Smooth muscle cell (in vitro differentiated cells): ENCODE results near the gene CORO2A. TPM values are rescaled to one million over a fixed set of nuclear protein-coding genes. Genes with fewer than 3 reads are reported as not detected.

Experiments used
- DNase-seq: peaks from one replicate; lab custom pipeline; 2025; ENCODE audit not compliant: unreplicated experiment; lab: John Stamatoyannopoulos, UW
- H2AFZ ChIP-seq: fragments of 200-600 bp; sonication (generic); 2 replicates; pipeline ENCODE4 v1.6.0; 2016; ENCODE audit warnings: antibody characterized with exemption, low read depth, mild to moderate bottlenecking
- H3F3A ChIP-seq: fragments of 200-600 bp; sonication (generic); 2 replicates; pipeline ENCODE4 v1.6.0; 2017; ENCODE audit warnings: antibody characterized with exemption, low read depth
- H3K27ac ChIP-seq: fragments of 200-600 bp; sonication (generic); 2 replicates; pipeline ENCODE4 v1.5.1; 2016; ENCODE audit warnings: low read depth, mild to moderate bottlenecking
- H3K27me3 ChIP-seq: fragments of 200-600 bp; sonication (generic); 2 replicates; pipeline ENCODE4 v1.6.1; 2016; ENCODE audit warnings: low read depth, mild to moderate bottlenecking
- H3K36me3 ChIP-seq: fragments of 200-600 bp; sonication (generic); 2 replicates; pipeline ENCODE4 v1.5.1; 2016; ENCODE audit warnings: low read depth
- H3K4me1 ChIP-seq: fragments of 200-600 bp; sonication (generic); 2 replicates; pipeline ENCODE4 v1.5.1; 2016; ENCODE audit warnings: low read depth
- H3K4me2 ChIP-seq: fragments of 200-600 bp; sonication (generic); 2 replicates; pipeline ENCODE4 v1.6.0; 2016; ENCODE audit warnings: mild to moderate bottlenecking
- H3K4me3 ChIP-seq: fragments of 200-600 bp; sonication (generic); 2 replicates; pipeline ENCODE4 v1.5.1; 2016; ENCODE audit warnings: mild to moderate bottlenecking
- H3K79me2 ChIP-seq: fragments of 200-600 bp; sonication (generic); 2 replicates; pipeline ENCODE4 v1.6.0; 2016; ENCODE audit warnings: low read depth, mild to moderate bottlenecking
- H3K9ac ChIP-seq: fragments of 200-600 bp; sonication (generic); 2 replicates; pipeline ENCODE4 v1.6.0; 2016; ENCODE audit warnings: low read depth
- H3K9me3 ChIP-seq: fragments of 200-600 bp; sonication (generic); replicated peaks from 2 replicates; pipeline ENCODE4 v1.5.1; 2016; ENCODE audit warnings: low read depth
- H4K20me1 ChIP-seq: fragments of 200-600 bp; sonication (generic); 2 replicates; pipeline ENCODE4 v1.6.0; 2016; ENCODE audit warnings: low read depth
- CTCF ChIP-seq: fragments of 200-600 bp; sonication (generic); IDR thresholded peaks from 2 replicates; pipeline ENCODE4 v1.5.1; 2017; ENCODE audit warnings: borderline replicate concordance, mild to moderate bottlenecking, antibody characterized with exemption; ENCODE audit not compliant: insufficient read depth, poor library complexity, severe bottlenecking
- WGBS: methylation state at CpG from one replicate; pipeline ENCODE4 v1.1.7; 2016; ENCODE audit warnings: low lambda C conversion rate; 5-methylcytosine and 5-hydroxymethylcytosine counted together
- polyA plus RNA-seq: library from polyadenylated mRNA; unstranded; fragments of >200 nt; fragmentation: Nextera tagmentation; extraction: Ambion mirVana; gene quantifications from 2 replicates; pipeline ENCODE4 v1.2.1, GENCODE V29; 2016
- total RNA-seq: library from RNA; depleted of rRNA; stranded (reverse); fragments of >200 nt; gene quantifications from 2 replicates; pipeline ENCODE4 v1.2.3, GENCODE V29; 2014

The CORO2A gene
- total and polyA plus RNA-seq, 2 experiments from 2014 or later = 4.7 to 5.8 TPM

GRCh38 chr9:98199388-98200033 lies 7.1 kb upstream of the CORO2A start:
- 91% methylated on average over 20 of the region's 20 CpGs for WGBS
- H3K4me1 ChIP-seq = no peaks in the 10 kb centered on the region
- no peaks in the 10 kb centered on the region for H3K27me3 ChIP-seq
- no peak overlapping the region for H3K4me3 ChIP-seq
- H2AFZ ChIP-seq = no peak overlapping the region
- no peaks in the 10 kb centered on the region for H3K36me3 ChIP-seq
- H3K79me2 ChIP-seq = no peaks in the 10 kb centered on the region
- no peak overlapping the region for H3K27ac ChIP-seq
- TF ChIP-seq CTCF = no peak
- no peak overlapping the region for H3K4me2 ChIP-seq
- no peaks in the 10 kb centered on the region for H4K20me1 ChIP-seq
- no peaks in the 10 kb centered on the region for H3K9me3 ChIP-seq
- H3K9ac ChIP-seq = no peak overlapping the region
- H3F3A ChIP-seq = no peaks in the 10 kb centered on the region
- DNase-seq = no peak

GRCh38 chr9:98195671-98196070 lies 3.2 kb upstream of the CORO2A start:
- H3K79me2 ChIP-seq = no peaks in the 10 kb centered on the region
- no peak overlapping the region for H2AFZ ChIP-seq
- no peaks in the 10 kb centered on the region for H3K36me3 ChIP-seq
- H3K4me2 ChIP-seq = no peak overlapping the region
- no peaks in the 10 kb centered on the region for H3K4me1 ChIP-seq
- H4K20me1 ChIP-seq = no peaks in the 10 kb centered on the region
- 100% methylated on average over 4 of the region's 4 CpGs for WGBS
- H3K27ac ChIP-seq = no peak overlapping the region
- H3K9me3 ChIP-seq = no peaks in the 10 kb centered on the region
- H3K27me3 ChIP-seq = no peaks in the 10 kb centered on the region
- H3K4me3 ChIP-seq = no peak overlapping the region
- DNase-seq = no peak
- no peak overlapping the region for H3K9ac ChIP-seq
- TF ChIP-seq CTCF = no peak
- H3F3A ChIP-seq = peaks cover 5% of the 10 kb centered on the region

GRCh38 chr9:98193336-98193944 lies 1.0 kb upstream of the CORO2A start:
- Histone ChIP-seq H3K4me1 (no peaks in the 10 kb centered on the region), H3K9ac (no peak overlapping the region), H3K27me3 (no peaks in the 10 kb centered on the region), H4K20me1 (no peaks in the 10 kb centered on the region), H2AFZ (peak overlapping the region; percentile 56), H3K4me2 (peak overlapping the region; percentile 84), H3K79me2 (no peaks in the 10 kb centered on the region), H3K4me3 (peak overlapping the region; percentile 71), H3K36me3 (no peaks in the 10 kb centered on the region), H3K27ac (no peak overlapping the region), H3K9me3 (no peaks in the 10 kb centered on the region), H3F3A (peaks cover 5% of the 10 kb centered on the region)
- 64% methylated on average over 8 of the region's 8 CpGs for WGBS
- TF ChIP-seq CTCF = no peak
- no peak for DNase-seq
